ENCODE results near the gene STARD13.

GRCh38 chr13:33251131-33251661 lies 34.4 kb downstream of the STARD13 start:
- TF ChIP-seq CTCF (IDR thresholded peaks at IDR 0.05; ENCODE audit: low read length) (no peak), EZH2phosphoT487 (IDR thresholded peaks at IDR 0.05; ENCODE audit: low read length) (no peak), EZH2 (optimal IDR thresholded peaks at IDR 0.05; ENCODE audit: low read depth, low read length) (no peak)

Data from MM.1S (cell line).